Stomach smooth muscle (tissue), 2 donors: ENCODE results near the gene KMT2A.
"Not testable (repeated sequence)": the region's sequence is repeated elsewhere in the genome, so short reads cannot be mapped to it uniquely, and the experiment has no call there.

ENCODE experiments used
- H3K27ac ChIP-seq: one replicate; pipeline ENCODE4 v1.7.0; 2013; ENCODE audit warnings: mild to moderate bottlenecking, low read length, inconsistent platforms
- H3K27me3 ChIP-seq, 2 donors: one replicate each; pipeline ENCODE4 v1.7.0; 2013; ENCODE audit warnings: low read length in 2 of 2; ENCODE audit not compliant: insufficient read depth in 2 of 2, control insufficient read depth in 1 of 2
- H3K36me3 ChIP-seq, 2 donors: one replicate each; pipeline ENCODE4 v1.7.0; 2013; ENCODE audit warnings: low read length in 2 of 2; ENCODE audit not compliant: control insufficient read depth in 2 of 2, insufficient read depth in 2 of 2
- H3K4me1 ChIP-seq: one replicate; pipeline ENCODE4 v1.7.0; 2013; ENCODE audit warnings: low read length; ENCODE audit not compliant: control insufficient read depth, insufficient read depth
- H3K4me3 ChIP-seq, 2 donors: one replicate each; pipeline ENCODE4 v1.7.0; 2013; ENCODE audit warnings: low read length in 2 of 2
- H3K9ac ChIP-seq, 2 donors: one replicate each; pipeline ENCODE4 v1.7.0; 2013; ENCODE audit warnings: low read length in 2 of 2, mild to moderate bottlenecking in 1 of 2
- H3K9me3 ChIP-seq, 2 donors: one replicate each; pipeline ENCODE4 v1.7.0; 2013; ENCODE audit warnings: low read length in 2 of 2; ENCODE audit not compliant: control insufficient read depth in 2 of 2
- donor health status: healthy.
- donor health status: Pancreatic carcinoma.

Gene KMT2A

GRCh38 chr11:118448294-118448693, 12.0 kb downstream of the KMT2A start:
- H3K36me3 ChIP-seq: peaks cover 0 to 5% of the 10 kb centered on the region in 2 donors
- H3K27ac ChIP-seq: no peak overlapping the region
- no peak overlapping the region for H3K4me3 ChIP-seq
- H3K9ac ChIP-seq: no peak overlapping the region
- H3K4me1 ChIP-seq: no peaks in the 10 kb centered on the region
- H3K9me3 ChIP-seq: no peaks in the 10 kb centered on the region
- no peaks in the 10 kb centered on the region for H3K27me3 ChIP-seq

GRCh38 chr11:118449316-118449918, 13.1 kb downstream of the KMT2A start:
- no peaks in the 10 kb centered on the region for H3K4me1 ChIP-seq
- H3K27me3 ChIP-seq: no peaks in the 10 kb centered on the region
- no peak overlapping the region for H3K9ac ChIP-seq
- no peak overlapping the region for H3K27ac ChIP-seq
- no peaks in the 10 kb centered on the region for H3K9me3 ChIP-seq
- H3K36me3 ChIP-seq: peaks cover 0 to 5% of the 10 kb centered on the region in 2 donors
- no peak overlapping the region for H3K4me3 ChIP-seq

GRCh38 chr11:118450451-118450850, 14.2 kb downstream of the KMT2A start:
- H3K9ac ChIP-seq: no peak overlapping the region
- no peak overlapping the region for H3K27ac ChIP-seq
- no peaks in the 10 kb centered on the region for H3K9me3 ChIP-seq
- H3K36me3 ChIP-seq: peaks cover 0 to 5% of the 10 kb centered on the region in 2 donors
- no peaks in the 10 kb centered on the region for H3K27me3 ChIP-seq
- no peaks in the 10 kb centered on the region for H3K4me1 ChIP-seq
- H3K4me3 ChIP-seq: no peak overlapping the region

GRCh38 chr11:118462178-118462577, 25.9 kb downstream of the KMT2A start:
- H3K27me3 ChIP-seq: no peaks in the 10 kb centered on the region
- no peaks in the 10 kb centered on the region for H3K9me3 ChIP-seq
- no peak overlapping the region for H3K9ac ChIP-seq
- H3K36me3 ChIP-seq: peaks cover 0 to 2% of the 10 kb centered on the region in 2 donors
- no peaks in the 10 kb centered on the region for H3K4me1 ChIP-seq
- no peak overlapping the region for H3K4me3 ChIP-seq
- no peak overlapping the region for H3K27ac ChIP-seq

GRCh38 chr11:118468968-118469367, 32.7 kb downstream of the KMT2A start:
- not testable (repeated sequence) for H3K9ac ChIP-seq, H3K27ac ChIP-seq, H3K4me3 ChIP-seq, H3K27me3 ChIP-seq, H3K9me3 ChIP-seq, H3K4me1 ChIP-seq
- peaks cover 15 to 28% of the 10 kb centered on the region in 2 donors for H3K36me3 ChIP-seq

GRCh38 chr11:118471030-118471429, 34.7 kb downstream of the KMT2A start:
- Histone ChIP-seq H3K4me1 (no peaks in the 10 kb centered on the region), H3K9me3 (no peaks in the 10 kb centered on the region), H3K4me3 (no peak overlapping the region), H3K9ac (no peak overlapping the region), H3K27ac (no peak overlapping the region), H3K27me3 (no peaks in the 10 kb centered on the region), H3K36me3 (peaks cover 18 to 31% of the 10 kb centered on the region in 2 donors)

- Histone ChIP-seq H3K4me3 (no peak overlapping the region), H3K9ac (no peak overlapping the region), H3K27ac (no peak overlapping the region), H3K9me3 (no peaks in the 10 kb centered on the region), H3K27me3 (no peaks in the 10 kb centered on the region), H3K4me1 (no peaks in the 10 kb centered on the region), H3K36me3 (peaks cover 34 to 46% of the 10 kb centered on the region in 2 donors)
Measured at GRCh38 chr11:118473537-118473936, 37.2 kb downstream of the KMT2A start.

- no peaks in the 10 kb centered on the region for H3K27me3 ChIP-seq
- no peaks in the 10 kb centered on the region for H3K9me3 ChIP-seq
- H3K9ac ChIP-seq: no peak overlapping the region
- peaks cover 46 to 61% of the 10 kb centered on the region in 2 donors for H3K36me3 ChIP-seq
- H3K27ac ChIP-seq: no peak overlapping the region
- H3K4me1 ChIP-seq: no peaks in the 10 kb centered on the region
- no peak overlapping the region for H3K4me3 ChIP-seq
Measured at GRCh38 chr11:118476676-118477075, 40.4 kb downstream of the KMT2A start.

GRCh38 chr11:118481238-118481637, 44.9 kb downstream of the KMT2A start:
- H3K4me3 ChIP-seq, H3K9me3 ChIP-seq, H3K27me3 ChIP-seq, H3K9ac ChIP-seq, H3K4me1 ChIP-seq, H3K27ac ChIP-seq: not testable (repeated sequence)
- peaks cover 57 to 59% of the 10 kb centered on the region in 2 donors for H3K36me3 ChIP-seq

GRCh38 chr11:118484405-118484804, 48.1 kb downstream of the KMT2A start:
- Histone ChIP-seq H3K9ac (no peak overlapping the region), H3K27me3 (no peaks in the 10 kb centered on the region), H3K4me1 (no peaks in the 10 kb centered on the region), H3K36me3 (peaks cover 43 to 44% of the 10 kb centered on the region in 2 donors), H3K9me3 (no peaks in the 10 kb centered on the region), H3K4me3 (no peak overlapping the region), H3K27ac (no peak overlapping the region)

GRCh38 chr11:118485273-118485672, 49.0 kb downstream of the KMT2A start:
- Histone ChIP-seq H3K9me3 (no peaks in the 10 kb centered on the region), H3K4me3 (no peak overlapping the region), H3K4me1 (no peaks in the 10 kb centered on the region), H3K27ac (no peak overlapping the region), H3K9ac (no peak overlapping the region), H3K36me3 (peaks cover 45 to 49% of the 10 kb centered on the region in 2 donors), H3K27me3 (no peaks in the 10 kb centered on the region)
